T-helper 1 cell (primary cell): ENCODE results near the gene AFF4.
A peak's percentile ranks its signal among the peaks of the same experiment; 100 is the strongest.
"Not testable (repeated sequence)": the region's sequence is repeated elsewhere in the genome, so short reads cannot be mapped to it uniquely, and the experiment has no call there.

Experiments used
- DNase-seq, 5 donors: peaks; one replicate each; pipeline ENCODE4 v3.0.0-alpha.2; 2012 to 2020

AFF4 gene

DNA sequence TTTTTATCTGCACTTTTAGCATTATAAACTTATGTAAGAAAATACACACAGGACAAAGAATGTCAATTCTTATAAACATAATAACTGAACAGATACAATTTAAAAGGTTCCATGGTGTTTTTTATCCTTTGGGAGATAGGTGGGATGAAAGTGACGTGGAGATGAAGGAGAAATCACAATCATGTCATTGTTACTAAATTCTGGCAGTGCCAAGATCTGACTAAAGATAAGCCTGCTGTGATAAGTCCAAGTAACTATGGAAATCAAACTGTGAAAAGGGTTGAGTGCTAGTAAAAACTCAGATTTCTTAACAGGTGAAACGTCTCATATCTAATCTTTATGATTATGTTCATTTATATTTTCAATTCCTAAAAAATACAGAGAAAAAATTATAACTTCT is 78.9 kb downstream of the AFF4 start:
- DNase-seq = no peak

DNA sequence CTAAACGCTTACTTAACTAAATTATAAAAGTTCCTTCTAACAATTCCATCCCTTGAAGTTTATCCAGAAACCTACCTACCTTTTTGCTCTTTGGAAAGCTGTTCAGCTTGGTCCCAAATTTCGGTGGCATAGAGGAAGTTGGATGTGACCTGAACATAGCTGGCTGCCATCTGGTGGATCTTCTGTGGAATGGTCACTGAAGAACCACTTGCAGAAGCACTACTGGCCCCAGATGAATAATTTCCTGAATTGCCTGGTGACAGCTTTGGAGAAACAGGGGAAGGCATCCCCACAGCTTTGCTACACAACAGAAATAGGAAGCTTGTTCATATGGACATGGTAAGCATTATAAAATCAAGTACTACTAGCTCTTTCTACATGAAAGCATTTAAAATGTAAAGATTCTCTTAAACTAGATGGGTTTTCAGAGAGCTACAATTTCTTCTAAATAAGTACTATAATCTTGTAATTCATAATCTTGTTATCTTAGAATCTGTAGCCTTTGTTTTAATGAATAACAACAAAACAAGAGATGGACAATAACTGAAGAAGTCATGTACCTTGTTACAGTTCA is 80.1 kb downstream of the AFF4 start:
- peak in 2 of 5 donors; percentile 21 to 34 for DNase-seq

DNA sequence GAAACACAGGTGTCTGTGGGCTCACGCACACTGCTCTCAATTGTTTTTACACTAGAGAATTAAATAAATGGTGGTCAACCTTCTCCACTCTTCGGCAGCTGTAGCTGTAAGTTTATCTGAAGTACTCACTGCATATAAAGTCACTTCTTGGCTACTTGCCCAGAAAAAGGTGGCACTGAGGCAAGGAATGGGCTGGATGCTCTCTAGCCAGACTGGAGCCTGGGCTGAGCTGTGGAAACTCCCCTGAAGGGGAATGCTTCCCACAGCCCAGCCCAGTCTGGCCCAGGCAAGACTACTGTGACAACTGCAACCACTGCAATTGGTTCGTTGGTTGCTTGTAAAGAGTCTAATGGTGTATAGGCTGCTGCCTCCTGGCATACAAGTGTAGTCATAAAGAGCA is 85.5 kb downstream of the AFF4 start:
- DNase-seq = no peak

DNA sequence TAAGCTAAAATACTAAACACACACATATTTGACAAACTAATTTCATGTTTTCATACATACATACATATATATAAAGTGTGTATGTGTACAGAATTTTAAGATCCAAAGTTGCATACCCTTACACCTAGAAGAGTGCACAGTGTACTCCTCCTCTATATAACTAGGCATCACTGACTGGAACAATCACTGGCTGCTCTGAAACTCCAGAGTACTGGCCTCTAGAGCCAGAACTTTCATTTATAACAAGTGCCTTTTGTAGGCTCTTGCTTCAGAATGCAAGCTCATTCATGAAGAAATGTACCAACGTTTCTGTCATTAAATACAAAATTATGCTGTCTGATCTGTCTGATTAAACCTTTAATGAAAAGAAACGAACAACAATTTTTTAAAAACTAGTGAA is 86.0 kb downstream of the AFF4 start:
- no peak for DNase-seq

DNA sequence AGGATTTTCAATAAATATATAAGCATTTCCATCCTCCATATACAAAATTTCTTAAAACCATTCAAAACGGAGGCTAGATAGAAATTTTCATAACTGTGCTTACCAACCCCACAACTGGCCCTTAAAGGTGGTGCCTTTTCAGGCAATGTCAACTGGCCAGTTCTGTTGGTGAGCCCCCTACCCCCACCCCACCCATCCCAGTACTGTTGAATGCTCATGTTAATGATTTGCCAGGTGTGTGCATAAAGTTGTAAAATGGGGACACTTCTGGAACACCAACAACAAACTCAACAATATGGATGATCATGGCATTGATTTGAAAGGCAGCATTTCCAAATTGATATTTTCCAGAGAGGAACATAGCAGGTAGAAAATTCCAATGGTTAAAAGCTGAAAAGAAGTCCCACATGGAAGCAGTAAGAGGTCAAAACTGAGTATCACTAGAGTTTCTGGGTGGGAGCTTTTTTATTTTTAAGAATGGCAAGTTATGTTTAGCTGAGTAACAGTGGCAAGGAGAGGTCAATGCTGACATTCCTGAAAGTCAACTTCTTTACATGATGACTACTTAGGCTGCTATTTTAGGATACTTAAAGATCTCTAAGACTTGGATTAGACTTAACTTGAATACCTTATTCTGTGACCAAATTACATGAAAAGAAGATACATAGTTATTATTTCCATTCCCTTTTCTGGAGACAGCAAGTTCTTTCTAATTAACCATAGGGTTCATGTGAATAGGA is 87.2 kb downstream of the AFF4 start:
- DNase-seq = no peak

DNA sequence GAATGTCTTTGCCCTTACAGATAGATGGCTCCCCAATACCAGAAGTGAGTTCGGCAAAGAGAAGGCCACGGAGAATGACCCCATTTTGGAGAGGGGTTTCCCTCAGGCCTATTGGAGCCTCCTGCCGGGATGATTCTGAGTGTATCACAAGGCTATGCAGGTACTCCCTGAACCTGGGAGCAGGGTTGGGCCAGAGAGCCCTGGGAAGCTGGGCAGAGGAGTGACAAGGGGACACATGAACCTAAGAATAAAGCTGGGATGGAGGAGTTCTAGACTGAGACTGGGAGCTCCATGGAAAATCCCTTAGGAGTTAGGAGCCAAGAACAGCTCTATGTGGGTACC is 89.5 kb downstream of the AFF4 start:
- no peak for DNase-seq

DNA sequence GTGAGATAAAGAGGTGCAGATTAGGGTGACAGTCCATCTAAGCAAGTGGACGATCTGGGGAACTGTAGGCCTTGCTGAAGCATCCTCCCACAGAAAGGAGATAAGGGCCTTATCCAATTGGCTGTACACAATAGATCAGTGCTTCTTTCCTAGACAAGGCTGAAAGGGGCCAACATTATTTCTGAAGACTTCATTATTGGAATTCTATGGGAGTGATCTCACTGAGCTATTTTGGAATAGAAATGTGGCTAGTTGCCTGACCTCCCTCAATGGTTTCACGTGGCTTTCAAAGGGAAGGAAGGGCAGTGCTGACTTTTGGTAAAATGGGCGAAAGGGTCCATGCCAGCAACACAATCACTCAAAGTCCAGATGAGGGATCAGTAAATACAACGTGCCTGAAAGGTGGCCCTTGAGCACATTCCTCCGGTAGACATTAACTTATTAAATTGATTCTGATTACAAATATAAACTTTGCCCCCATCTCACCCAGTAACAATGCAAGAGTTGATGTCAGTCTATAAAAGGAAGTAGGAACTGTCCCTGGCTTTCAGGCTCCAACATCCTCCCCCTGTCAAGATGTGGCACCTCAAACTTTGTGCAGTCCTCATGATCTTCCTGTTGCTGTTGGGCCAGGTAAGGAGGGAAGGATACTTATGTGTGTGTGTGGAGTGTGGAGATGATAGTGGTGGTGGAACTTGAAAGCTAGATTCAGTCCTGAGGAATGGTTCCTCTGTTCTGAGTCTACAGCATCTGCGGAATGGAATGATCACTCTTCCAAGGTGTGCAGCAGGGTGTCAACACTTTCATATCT is 90.1 kb downstream of the AFF4 start, which contains the start of gene LEAP2:
TSS of gene LEAP2 (plus strand) at position 550 of the 811 bp plus-strand sequence. CDS start at position 577, 27 bp downstream.
- DNase-seq = no peak

DNA sequence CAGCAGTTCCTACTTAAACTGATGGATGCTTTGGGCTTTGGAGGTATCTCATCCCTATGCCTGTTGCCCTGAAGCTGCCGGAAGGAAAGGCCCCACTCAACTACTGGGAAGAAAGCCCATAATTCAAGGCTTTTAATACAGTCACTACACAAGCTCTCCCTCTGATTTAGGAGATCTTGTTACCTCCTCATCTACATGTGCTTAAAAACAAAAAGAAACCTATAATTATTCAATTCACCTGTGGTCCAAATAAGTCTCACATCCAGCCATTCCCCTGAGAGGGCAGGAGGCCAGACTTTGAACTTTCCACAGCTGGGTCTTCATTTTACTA is 90.7 kb downstream of the AFF4 start:
- DNase-seq = no peak

DNA sequence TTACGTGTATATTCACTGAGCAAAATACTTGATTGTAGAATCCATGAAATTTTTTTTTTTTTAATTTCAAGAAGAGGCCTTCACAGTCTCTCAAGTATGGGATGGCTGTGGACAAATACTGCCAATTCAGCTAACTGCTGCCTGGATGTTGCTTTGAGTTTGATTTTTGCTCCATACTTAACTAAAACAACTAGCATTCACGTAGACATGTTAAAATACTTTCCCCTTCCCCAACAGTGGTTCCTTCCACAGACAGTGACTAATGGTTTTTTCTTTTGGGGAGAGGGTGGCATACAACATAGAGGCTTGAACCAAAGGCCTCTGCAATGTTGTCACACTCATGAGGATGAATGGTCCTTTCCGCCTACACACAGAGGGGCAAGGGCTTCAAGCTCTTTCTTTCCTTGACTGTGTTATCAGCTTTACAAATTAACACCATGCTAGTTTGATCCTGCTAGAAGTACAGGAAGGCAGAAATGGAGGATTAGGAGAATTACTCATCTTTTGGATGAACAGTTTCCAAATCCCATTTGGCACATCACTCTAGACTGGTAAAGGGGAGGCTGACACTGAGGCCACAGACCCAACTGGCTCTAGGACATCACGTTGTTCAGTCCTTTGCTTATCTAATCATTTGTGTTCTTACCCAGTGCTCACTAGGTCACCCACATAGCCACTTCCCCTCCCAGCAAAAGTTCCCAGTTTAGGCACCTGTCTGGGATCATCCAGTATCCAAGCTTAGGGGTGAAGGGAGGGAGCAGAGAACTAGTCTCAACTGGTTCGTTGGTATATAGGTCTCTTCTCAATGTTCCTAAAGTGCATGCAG is 91.8 kb downstream of the AFF4 start:
- no peak for DNase-seq

DNA sequence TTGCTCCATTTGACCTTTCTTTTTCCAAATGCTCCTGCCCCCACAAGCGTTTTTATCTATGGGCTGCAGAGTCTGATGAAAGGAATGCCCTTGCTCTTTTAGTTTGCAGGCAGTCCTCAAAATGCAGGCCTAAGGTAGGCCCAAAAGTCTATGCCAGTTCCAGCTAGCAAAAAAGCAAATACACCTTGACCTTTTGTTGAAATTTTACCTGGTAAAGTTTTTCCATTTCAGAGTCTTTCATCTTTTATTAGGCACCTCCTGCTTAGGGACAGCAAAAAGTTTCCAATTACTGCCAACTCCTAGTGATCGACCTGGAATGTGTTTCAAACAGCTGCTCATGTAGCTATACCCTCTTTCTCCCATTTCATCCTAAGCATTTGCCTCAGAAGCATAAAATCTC is 92.6 kb downstream of the AFF4 start:
- DNase-seq = no peak

DNA sequence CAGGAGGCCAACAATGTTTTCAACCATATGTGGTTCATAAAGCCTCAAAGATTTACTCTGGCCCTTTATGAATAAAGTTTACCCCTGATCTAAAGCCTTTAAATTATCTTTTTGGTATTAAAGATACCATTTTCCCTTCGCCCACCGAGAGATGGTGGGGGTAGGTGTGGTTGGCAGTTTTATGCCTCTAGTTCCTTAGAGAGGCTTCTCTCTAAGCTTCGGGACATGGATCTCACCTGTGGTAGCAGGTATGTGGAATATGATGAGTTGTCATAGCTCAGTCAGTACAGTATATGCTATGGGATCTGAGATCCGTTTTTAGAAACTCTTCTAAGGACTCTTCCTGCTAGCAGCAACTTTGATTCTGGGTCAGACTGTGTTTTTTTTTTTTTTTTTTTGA is 94.7 kb downstream of the AFF4 start:
- no peak for DNase-seq

DNA sequence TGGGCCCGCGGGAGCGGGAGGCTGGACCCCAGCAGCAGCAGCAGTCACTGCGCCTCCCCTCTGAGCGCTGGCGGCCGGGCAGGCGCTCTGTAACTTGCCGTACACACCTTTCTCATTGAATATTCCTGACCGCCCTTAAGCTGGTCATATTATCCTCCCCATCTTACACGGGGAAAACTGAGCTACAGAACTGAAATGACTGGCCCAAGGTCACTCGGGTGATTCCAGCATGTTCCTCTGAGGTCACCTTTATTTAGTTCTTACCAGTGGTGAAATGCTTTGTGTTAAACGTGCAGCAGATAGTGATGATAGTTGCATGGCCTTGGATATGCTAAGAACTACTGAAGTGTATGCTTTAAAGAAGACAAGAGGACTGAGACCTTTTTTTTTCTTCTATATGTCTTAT is 96.4 kb downstream of the AFF4 start:
- DNase-seq = no peak

DNA sequence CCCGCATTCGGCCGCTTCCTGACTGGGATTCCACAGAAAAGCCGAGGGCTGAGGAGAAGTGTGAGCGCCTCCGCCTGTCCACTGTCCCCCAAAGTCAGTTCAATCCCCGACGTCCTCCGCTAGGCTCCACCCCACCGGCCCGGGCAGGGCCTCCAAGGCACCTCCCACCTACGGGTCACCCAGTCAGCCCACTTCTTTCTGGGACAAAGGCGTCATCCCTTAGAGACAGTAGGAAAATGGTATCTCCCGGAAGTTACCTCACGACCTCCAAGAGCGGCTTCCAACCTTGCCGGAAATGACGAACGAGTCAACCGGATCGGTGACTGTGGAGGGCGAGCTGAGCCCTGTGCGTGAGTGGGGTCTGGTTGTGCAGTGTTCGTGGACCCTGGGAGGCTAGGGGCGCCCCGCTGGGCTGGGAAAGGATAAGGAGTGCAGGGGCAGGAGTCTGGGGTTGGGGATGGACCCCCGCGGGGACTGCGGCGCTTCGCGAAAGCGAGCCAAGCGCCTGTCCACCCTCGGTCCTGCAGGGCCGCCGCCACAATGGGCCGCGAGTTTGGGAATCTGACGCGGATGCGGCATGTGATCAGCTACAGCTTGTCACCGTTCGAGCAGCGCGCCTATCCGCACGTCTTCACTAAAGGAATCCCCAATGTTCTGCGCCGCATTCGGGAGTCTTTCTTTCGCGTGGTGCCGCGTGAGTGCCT is 96.9 kb downstream of the AFF4 start, which contains the start of the genes GDF9 and UQCRQ:
TSS of gene GDF9 (minus strand) at position 128 of the 704 bp plus-strand sequence. CDS start 1,936 bp downstream, outside the sequence.
TSS of gene UQCRQ (plus strand) at position 301 of the 704 bp plus-strand sequence. CDS start at position 541, 240 bp downstream.
- peak; percentile 85 to 98 (median 91) for DNase-seq

DNA sequence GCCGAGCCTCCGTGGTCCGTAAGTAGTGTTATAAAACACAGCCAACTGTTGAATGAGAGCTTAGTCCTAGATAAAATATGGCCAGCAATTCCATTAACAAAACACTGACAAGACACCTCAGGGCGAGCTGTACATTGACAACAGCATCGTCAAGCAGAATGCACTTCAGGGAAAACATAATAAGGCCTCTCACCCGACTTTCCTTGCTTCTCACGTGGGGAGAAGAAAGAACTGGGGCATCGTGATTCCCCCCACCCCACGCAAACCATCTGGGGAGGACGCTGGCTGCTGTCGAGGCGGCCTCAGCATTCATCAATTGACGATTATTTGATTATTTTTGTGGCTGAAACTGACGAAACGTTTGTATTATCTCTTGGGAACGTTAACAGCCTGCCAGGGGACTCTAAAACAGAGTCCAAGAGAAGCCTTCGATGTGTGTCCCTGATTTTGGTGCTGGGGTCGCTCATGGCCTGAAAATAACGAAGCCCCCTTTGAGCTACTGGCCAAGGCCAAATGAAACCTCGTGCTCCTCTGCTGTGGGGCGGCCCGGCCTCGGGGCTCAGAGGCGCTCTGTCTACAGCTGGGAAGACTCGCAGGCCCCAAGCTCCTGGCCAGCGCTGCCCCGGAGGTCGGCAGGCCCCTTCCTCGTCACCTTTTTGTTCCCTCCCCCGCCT is 97.6 kb downstream of the AFF4 start:
- DNase-seq = no peak

DNA sequence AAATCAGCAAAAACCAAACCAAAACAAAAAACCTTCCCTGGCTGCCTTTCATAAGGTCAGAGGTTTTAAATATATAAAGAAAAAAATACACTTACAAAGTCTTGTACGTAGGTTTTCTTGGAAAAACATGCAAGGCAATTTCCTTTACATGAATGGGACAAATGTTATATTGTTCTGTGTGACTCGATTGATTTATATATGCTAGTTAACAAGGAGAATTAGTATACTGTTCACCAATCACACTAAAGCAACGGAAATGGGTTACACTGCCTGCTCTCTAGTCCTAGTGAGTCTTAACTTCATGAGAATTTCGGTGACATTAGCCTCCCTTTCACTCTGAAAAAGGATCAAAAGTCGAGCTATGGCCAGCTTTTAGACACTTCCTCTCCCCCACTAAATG is 102.7 kb downstream of the AFF4 start:
- DNase-seq = no peak

DNA sequence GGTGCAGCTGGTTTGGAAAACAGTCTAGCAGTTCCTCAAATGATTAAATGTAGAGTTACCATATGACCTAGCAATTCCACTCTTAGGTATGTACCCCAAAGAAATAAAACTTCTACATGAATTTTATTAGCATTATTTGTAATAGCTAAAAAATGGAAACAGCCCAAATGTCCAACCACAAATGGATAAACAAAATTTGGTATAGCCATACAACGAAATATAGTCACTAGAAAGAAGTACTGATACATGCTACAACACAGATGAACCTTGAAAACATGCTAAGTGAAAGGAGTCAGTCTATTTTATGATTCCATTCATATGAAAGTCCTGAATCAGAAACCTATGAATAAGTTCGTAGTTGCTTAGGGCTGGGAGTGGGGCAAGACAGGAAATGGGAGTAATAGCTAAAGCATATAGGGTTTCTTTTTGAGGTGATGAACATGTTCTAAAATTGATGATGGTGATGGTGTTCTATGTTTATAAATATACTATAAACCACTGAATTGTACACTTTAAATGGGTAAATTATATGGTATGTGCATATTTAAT is 103.5 kb downstream of the AFF4 start:
- DNase-seq = no peak

DNA sequence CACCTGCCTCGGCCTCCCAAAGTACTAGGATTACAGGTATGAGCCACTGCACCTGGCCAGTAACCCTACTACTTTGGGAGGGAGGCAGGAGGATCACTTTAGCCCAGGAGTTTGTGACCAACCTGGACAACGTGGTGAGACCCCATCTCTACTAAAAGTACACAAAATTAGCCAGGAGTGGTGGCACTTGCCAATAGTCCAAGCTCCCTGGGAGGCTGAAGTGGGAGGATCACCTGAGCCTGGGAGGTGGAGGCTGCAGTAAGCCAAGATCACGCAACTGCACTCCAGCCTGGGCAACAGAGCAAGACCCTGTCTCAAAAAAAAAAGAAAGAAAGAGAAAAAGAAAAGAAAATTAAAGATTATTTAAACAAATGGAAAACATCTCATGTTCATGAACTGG is 107.4 kb downstream of the AFF4 start:
- no peak for DNase-seq

DNA sequence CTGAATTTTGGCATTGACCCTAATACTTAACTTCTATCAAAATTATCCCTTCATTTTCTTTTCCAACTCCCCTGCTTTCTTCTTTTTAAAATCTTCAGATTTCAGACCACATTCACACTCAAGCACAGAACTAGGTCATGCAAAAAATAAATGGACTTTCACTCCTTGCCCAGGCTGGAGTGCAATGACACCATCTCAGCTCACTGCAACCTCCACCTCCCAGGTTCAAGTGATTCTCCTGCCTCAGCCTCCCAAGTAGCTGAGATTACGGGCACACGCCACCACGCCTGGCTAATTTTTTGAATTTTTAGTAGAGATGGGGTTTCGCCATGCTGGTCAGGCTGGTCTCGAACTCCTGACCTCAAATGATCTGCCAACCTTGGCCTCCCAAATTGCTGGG is 108.4 kb downstream of the AFF4 start:
- DNase-seq = not testable (repeated sequence)

DNA sequence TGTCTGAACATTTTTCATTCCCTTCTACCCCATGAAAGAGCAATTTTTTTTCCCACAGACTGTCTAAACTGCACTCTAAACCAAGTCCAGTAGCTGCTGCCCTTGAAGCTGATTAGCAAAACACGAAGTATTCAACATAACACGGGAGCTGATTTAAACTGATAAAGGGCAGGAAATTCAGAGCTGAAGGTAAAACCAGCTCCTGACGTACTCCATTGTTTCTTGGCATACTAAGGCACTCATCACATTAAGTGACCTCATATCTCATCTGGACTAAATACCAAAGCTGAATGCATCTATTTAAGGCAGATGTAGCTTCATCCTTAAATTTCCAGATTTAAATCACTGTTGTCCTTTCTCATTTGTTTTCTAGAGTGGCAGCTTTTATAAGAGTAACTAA is 109.1 kb downstream of the AFF4 start:
- DNase-seq = no peak

DNA sequence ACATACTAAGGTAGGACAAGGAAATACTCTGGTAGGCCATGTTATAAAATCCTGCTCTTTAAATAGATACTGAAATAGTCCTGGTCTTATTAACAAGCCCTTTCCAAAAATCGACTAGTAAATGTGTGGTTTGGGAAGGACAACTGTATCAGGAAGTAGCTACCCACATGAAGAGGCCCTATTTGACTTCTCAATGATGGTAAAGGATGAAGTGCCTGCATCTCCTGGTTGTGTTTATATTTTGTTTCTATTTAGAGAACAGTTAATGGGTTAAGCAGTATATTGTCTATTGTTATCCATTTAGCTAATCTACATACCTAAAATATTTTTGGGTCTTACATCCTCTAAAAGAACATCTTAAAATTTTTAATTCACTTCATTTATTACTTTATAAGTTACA is 109.6 kb downstream of the AFF4 start:
- no peak for DNase-seq

DNA sequence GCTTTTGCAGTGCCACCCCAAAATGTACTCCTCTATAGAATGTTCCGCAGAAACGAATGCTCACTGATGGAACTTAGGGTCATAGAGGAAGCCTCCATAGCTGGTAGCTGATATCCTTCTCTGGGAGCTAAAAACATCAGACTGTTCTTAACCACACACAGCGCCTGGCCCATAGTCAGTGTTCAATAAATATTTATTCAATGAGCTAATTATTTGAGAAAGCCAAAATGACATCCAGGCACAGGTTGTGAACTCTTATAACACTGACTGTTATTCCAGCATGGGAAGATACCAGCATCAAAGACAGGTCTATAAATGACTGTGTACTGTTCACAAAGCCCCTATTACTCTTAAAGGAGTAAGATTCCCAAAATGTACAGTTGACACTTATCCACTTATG is 110.1 kb downstream of the AFF4 start:
- DNase-seq = no peak
